ENCODE data around the gene HOXA9. TPM values are rescaled to one million over a fixed set of nuclear protein-coding genes. Genes with fewer than 3 reads are reported as not detected.

Gene HOXA9
- polyA plus RNA-seq, 1 donor from 2014 or later: not detected

DNA sequence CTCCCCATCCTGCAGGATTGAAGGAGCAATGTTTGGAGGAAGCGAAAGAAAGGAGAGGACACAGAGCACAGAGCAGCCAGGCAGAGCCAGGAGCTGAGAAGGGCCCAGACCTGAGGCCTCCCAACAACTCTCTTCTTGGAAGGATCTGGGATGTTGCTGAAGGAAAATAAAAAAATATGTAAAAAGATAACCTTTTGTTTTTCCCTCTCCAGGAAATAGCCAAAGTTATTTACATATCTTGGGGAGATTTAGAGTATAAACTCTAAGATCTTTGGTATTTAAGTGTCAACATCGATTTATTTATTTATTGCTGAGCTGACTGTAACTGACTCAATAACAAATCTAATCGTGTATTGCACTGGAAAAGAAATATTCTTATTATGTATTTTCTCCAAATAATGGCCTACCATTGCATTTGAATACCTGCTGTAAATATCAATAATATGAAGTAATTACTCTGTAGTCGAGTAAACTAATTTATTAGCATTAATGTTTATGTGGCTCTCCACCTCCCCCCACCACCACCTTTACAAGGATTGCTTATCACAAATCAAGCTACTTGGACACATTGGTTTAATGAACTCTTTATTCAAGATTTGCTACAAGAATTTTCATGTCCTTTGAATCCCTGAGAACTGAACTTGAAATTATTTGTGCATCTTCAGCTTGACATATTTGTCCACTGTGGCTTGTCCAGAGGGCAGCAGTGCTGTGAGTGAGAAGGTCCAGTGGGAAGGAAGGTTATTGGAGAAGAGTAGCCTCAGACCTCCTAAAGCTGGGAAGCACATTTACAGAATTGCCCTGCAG, 21.5 kb upstream of the HOXA9 start:
- H3K4me2 ChIP-seq (ENCODE audit: low read length): no peak overlapping the region
- H3K27ac ChIP-seq (ENCODE audit: low read length): no peak overlapping the region
- no peak overlapping the region for H3K4me3 ChIP-seq (ENCODE audit: low read length)
- H2AFZ ChIP-seq (ENCODE audit: low read depth, low read length): no peak overlapping the region
- no peaks in the 10 kb centered on the region for H3K36me3 ChIP-seq (ENCODE audit: insufficient read depth, low read length)
- no peaks in the 10 kb centered on the region for H4K20me1 ChIP-seq (ENCODE audit: insufficient read depth)
- no peaks in the 10 kb centered on the region for H3K79me2 ChIP-seq (replicated peaks; ENCODE audit: insufficient read depth, low read length)
- H3K9me3 ChIP-seq (ENCODE audit: low read length): peaks cover 6% of the 10 kb centered on the region
- H3K9ac ChIP-seq (ENCODE audit: low read length): no peak overlapping the region
- peaks cover 100% of the 10 kb centered on the region for H3K27me3 ChIP-seq (ENCODE audit: insufficient read depth, low read depth, low read length)
- H3K9me2 ChIP-seq (ENCODE audit: insufficient read depth, low read length): no peaks in the 10 kb centered on the region
- no peaks in the 10 kb centered on the region for H3F3A ChIP-seq (ENCODE audit: insufficient read depth, low read length, poor library complexity, severe bottlenecking)
- TF ChIP-seq EP300 (conservative IDR thresholded peaks at IDR 0.05; ENCODE audit: poor library complexity, severe bottlenecking) (no peak), EZH2 (IDR thresholded peaks at IDR 0.05; ENCODE audit: borderline replicate concordance, insufficient read depth, low read length, poor library complexity, severe bottlenecking) (no peak), RAD21 (conservative IDR thresholded peaks at IDR 0.05) (no peak), SMC3 (conservative IDR thresholded peaks at IDR 0.05; ENCODE audit: poor library complexity) (no peak), POLR2AphosphoS5 (IDR thresholded peaks at IDR 0.05) (no peak), MXI1 (conservative IDR thresholded peaks at IDR 0.05; ENCODE audit: poor library complexity, severe bottlenecking) (no peak), TAF1 (IDR thresholded peaks at IDR 0.05; ENCODE audit: low read depth) (no peak)
- TF ChIP-seq, protein P1, sequence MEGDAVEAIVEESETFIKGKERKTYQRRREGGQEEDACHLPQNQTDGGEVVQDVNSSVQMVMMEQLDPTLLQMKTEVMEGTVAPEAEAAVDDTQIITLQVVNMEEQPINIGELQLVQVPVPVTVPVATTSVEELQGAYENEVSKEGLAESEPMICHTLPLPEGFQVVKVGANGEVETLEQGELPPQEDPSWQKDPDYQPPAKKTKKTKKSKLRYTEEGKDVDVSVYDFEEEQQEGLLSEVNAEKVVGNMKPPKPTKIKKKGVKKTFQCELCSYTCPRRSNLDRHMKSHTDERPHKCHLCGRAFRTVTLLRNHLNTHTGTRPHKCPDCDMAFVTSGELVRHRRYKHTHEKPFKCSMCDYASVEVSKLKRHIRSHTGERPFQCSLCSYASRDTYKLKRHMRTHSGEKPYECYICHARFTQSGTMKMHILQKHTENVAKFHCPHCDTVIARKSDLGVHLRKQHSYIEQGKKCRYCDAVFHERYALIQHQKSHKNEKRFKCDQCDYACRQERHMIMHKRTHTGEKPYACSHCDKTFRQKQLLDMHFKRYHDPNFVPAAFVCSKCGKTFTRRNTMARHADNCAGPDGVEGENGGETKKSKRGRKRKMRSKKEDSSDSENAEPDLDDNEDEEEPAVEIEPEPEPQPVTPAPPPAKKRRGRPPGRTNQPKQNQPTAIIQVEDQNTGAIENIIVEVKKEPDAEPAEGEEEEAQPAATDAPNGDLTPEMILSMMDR (IDR thresholded peaks at IDR 0.05; ENCODE audit: poor library complexity, severe bottlenecking): no peak
- TF ChIP-seq, protein P2, sequence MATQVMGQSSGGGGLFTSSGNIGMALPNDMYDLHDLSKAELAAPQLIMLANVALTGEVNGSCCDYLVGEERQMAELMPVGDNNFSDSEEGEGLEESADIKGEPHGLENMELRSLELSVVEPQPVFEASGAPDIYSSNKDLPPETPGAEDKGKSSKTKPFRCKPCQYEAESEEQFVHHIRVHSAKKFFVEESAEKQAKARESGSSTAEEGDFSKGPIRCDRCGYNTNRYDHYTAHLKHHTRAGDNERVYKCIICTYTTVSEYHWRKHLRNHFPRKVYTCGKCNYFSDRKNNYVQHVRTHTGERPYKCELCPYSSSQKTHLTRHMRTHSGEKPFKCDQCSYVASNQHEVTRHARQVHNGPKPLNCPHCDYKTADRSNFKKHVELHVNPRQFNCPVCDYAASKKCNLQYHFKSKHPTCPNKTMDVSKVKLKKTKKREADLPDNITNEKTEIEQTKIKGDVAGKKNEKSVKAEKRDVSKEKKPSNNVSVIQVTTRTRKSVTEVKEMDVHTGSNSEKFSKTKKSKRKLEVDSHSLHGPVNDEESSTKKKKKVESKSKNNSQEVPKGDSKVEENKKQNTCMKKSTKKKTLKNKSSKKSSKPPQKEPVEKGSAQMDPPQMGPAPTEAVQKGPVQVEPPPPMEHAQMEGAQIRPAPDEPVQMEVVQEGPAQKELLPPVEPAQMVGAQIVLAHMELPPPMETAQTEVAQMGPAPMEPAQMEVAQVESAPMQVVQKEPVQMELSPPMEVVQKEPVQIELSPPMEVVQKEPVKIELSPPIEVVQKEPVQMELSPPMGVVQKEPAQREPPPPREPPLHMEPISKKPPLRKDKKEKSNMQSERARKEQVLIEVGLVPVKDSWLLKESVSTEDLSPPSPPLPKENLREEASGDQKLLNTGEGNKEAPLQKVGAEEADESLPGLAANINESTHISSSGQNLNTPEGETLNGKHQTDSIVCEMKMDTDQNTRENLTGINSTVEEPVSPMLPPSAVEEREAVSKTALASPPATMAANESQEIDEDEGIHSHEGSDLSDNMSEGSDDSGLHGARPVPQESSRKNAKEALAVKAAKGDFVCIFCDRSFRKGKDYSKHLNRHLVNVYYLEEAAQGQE (IDR thresholded peaks at IDR 0.05; ENCODE audit: borderline replicate concordance): no peak

DNA sequence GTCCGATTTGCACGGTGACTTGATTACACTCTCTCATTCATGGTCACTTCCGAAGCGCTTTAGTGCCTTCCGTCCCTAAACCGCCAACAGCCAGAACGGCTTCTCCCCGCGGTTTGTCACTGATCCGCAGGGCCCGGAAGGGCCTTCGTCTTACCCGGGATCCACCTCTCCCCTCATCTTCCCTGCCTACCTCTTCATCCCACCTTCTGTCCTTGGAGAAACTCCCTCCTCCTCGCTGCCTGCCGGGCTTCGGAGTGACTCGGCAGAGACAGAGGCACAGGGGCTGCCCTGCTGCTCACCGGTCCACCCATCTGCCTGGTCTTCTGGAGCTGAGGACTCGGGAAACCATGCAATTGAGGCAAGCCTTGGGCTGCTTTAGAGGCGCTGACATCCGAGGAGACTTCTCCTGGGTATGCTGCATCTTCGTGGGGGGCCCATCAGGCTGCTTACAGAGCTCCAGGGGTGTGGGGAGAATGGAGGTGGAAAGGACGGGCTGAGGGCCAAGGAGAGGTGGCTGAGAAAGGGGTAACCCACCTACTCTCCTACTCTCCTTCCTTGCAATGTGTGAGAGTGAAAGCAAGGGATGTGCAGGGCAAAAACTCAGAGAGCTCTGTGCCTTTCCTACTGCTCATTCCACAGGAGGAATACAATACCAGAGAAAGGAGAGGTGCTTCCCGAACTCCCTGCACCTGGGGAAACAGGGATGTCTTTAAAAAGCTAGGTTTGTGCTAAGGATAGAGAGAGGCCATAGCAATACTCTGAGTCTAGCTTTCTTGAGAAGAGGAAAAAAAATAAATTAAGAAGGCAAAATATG, 20.7 kb upstream of the HOXA9 start:
- no peaks in the 10 kb centered on the region for H4K20me1 ChIP-seq (ENCODE audit: insufficient read depth)
- H3K27ac ChIP-seq (ENCODE audit: low read length): no peak overlapping the region
- no peak overlapping the region for H2AFZ ChIP-seq (ENCODE audit: low read depth, low read length)
- H3K79me2 ChIP-seq (replicated peaks; ENCODE audit: insufficient read depth, low read length): no peaks in the 10 kb centered on the region
- no peaks in the 10 kb centered on the region for H3K9me2 ChIP-seq (ENCODE audit: insufficient read depth, low read length)
- H3K4me3 ChIP-seq (ENCODE audit: low read length): no peak overlapping the region
- no peaks in the 10 kb centered on the region for H3F3A ChIP-seq (ENCODE audit: insufficient read depth, low read length, poor library complexity, severe bottlenecking)
- H3K36me3 ChIP-seq (ENCODE audit: insufficient read depth, low read length): no peaks in the 10 kb centered on the region
- no peak overlapping the region for H3K9ac ChIP-seq (ENCODE audit: low read length)
- H3K27me3 ChIP-seq (ENCODE audit: insufficient read depth, low read depth, low read length): peaks cover 100% of the 10 kb centered on the region
- TF ChIP-seq EP300 (conservative IDR thresholded peaks at IDR 0.05; ENCODE audit: poor library complexity, severe bottlenecking): no peak
- no peak for TF ChIP-seq RAD21 (conservative IDR thresholded peaks at IDR 0.05)
- TF ChIP-seq, protein P2 (IDR thresholded peaks at IDR 0.05; ENCODE audit: borderline replicate concordance): no peak
- no peak for TF ChIP-seq EZH2 (IDR thresholded peaks at IDR 0.05; ENCODE audit: borderline replicate concordance, insufficient read depth, low read length, poor library complexity, severe bottlenecking)
- TF ChIP-seq, protein P1 (IDR thresholded peaks at IDR 0.05; ENCODE audit: poor library complexity, severe bottlenecking): no peak
- no peak for TF ChIP-seq SMC3 (conservative IDR thresholded peaks at IDR 0.05; ENCODE audit: poor library complexity)
- no peak for TF ChIP-seq MXI1 (conservative IDR thresholded peaks at IDR 0.05; ENCODE audit: poor library complexity, severe bottlenecking)
- TF ChIP-seq POLR2AphosphoS5 (IDR thresholded peaks at IDR 0.05): no peak
- TF ChIP-seq TAF1 (IDR thresholded peaks at IDR 0.05; ENCODE audit: low read depth): no peak
- no peak overlapping the region for H3K4me2 ChIP-seq (ENCODE audit: low read length)
- peaks cover 6% of the 10 kb centered on the region for H3K9me3 ChIP-seq (ENCODE audit: low read length)

Data from neural cell (in vitro differentiated cells).